Iris pigment epithelial cell (primary cell): ENCODE results near the gene ZDHHC14.

Experiments used
- DNase-seq: peaks from one replicate; pipeline ENCODE4 v3.0.0-alpha.2; 2011; ENCODE audit warnings: low read depth

The ZDHHC14 gene

GRCh38 chr6:157723376-157723775, 342.4 kb downstream of the ZDHHC14 start:
- DNase-seq, result no peak

- DNase-seq, result peak; percentile 55
Observed at GRCh38 chr6:157724138-157724820, 343.3 kb downstream of the ZDHHC14 start.

DNA sequence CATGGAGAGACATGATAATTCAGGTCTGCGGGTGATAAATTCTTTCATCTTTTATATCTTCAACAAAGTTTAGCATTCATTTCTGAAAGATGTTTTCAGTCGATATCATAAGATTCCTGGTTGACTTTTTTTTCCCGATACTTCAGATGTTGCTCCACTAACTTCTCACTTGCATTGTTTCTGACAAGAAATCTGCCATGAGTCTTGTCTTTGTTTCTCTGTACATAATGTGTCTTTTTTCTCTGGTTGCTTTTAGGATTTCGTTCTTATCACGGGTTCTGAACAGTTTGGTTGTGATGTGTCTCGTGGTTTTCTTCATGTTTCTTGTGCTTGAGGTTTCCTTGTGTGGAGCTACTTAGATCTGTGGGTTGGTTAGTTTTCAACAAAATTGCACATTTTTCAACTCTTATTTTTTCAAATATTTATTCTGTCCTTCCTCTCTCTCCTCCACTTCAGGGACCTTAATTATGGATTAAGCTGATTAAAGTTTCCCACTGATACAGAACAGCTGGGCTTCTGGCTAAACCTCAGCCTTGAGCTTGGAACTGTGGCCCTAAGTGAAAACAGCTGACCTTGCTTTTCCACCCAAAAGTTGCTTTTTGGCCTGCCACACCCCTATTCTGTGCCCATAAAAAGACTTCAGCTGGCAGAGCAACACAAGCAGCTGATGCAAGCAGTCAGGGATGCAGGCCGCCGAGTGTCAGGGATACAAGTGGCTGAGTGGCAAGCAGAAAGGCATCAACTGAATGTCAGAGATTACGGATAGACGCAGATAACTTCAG, 344.2 kb downstream of the ZDHHC14 start:
- no peak for DNase-seq

DNA sequence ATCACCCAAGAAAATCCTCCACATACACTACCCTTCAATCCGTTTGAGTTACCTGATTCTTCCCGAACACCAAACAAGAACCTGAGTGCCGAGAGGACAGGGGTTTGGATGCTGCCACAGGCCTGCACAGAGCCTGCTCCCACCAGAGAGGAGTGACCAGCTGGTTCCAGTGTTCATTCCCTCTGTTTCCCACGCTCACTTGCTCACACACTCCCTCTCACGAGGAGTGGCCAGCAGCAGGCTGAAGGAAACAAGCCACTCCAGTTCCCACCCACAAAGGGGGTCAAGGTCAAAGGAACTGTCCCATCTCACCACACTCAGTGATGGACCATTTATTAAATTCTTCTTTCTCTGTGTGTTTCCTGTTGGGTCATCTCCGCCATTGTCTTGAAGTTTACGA, 344.8 kb downstream of the ZDHHC14 start:
- no peak for DNase-seq

DNA sequence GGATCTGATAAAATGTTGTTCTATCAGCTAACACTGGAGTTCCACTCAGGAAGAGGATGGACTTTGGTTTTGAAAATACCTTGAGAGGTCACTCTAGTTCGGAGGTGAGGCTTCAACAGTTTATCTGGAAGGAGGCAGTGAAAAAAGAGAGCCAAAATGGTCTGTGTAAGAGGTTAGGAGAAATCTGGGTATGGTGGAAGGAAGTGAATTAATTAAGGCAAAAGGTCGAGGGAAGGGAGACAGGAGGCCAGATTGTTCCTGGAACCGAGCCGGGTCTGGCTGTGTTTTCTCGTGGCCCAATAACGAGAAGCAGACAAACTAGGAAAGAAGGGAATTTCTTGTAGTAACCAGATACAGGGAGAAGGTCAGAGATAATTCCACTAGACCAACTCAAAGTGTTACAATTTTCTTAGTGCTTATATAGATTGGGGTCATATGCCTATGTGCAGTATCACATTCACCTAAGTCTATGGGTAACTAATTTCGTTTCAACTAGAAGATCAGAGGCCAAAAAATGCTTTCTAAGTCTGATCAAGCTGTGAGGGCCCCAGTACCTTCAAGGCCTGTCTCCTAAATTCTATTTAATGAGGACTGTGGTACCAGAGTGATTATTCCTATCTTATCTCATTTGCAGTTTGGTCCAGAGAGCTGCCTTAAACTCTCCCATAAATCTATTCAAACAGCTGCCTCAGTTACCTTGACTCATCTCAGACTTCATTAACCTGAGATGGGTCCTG, 346.1 kb downstream of the ZDHHC14 start:
- no peak for DNase-seq
